ENCODE data around the gene SPAG16. TPM values are rescaled to one million over a fixed set of nuclear protein-coding genes. Genes with fewer than 3 reads are reported as not detected.

Gene SPAG16
- total RNA-seq, 1 experiment from 2014 or later = 17.3 TPM

DNA sequence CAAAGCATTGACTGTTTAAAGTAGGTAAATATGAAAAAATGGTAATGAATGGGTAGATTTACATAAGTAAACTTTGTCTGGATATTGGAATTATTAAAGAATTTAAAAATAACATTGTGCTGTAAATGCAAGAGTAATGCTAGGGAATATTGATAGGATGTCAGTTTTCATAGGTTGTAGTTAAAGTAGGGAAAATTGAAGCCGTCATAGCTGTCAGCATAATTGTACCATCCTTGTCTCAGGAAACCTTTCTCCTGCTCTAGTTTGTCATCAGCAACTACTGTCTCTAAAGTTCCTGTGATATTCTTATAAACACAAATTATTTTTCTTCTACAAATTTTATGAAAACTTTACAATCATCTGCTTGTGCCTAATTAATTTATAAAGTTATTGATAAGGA is 10.1 kb upstream of the SPAG16 start:
- H4K8ac ChIP-seq (replicated peaks; ENCODE audit: insufficient read length, low read depth, low read length) = no peak overlapping the region
- H3K4me1 ChIP-seq (ENCODE audit: insufficient read depth, low read length) = no peaks in the 10 kb centered on the region
- no peak overlapping the region for H3K27ac ChIP-seq (ENCODE audit: insufficient read length, low read depth, low read length)
- Mint-ChIP-seq H3K9me3 (peaks cover 14 to 15% of the 10 kb centered on the region in 2 experiments), H3K36me3 (ENCODE audit: insufficient read depth in 1 of 3, low read depth in 3 of 3) (peaks cover 6 to 9% (median 9%) of the 10 kb centered on the region in 3 experiments; a peak in 5 of 7 replicates), H3K27me3 (ENCODE audit: low read depth) (no peaks in the 10 kb centered on the region), H3K27ac (no peak overlapping the region), H3K4me3 (no peak overlapping the region), H3K4me1 (no peaks in the 10 kb centered on the region)
- H3K23me2 ChIP-seq (ENCODE audit: insufficient read length, low read depth, low read length, poor library complexity, severe bottlenecking) = no peaks in the 10 kb centered on the region
- H3K9me3 ChIP-seq (ENCODE audit: control insufficient read depth, low read depth, low read length) = peaks cover 5% of the 10 kb centered on the region
- no peak overlapping the region for H3T11ph ChIP-seq (ENCODE audit: low read length)
- no peak overlapping the region for H3K56ac ChIP-seq (ENCODE audit: insufficient read length, low read depth, low read length)
- H4K5ac ChIP-seq (ENCODE audit: insufficient read length, low read depth, low read length) = no peak overlapping the region
- no peaks in the 10 kb centered on the region for H3K27me3 ChIP-seq (ENCODE audit: insufficient read depth, low read length)
- H2BK20ac ChIP-seq (ENCODE audit: low read depth, low read length, poor library complexity, severe bottlenecking) = no peak overlapping the region
- TF ChIP-seq, protein P1, sequence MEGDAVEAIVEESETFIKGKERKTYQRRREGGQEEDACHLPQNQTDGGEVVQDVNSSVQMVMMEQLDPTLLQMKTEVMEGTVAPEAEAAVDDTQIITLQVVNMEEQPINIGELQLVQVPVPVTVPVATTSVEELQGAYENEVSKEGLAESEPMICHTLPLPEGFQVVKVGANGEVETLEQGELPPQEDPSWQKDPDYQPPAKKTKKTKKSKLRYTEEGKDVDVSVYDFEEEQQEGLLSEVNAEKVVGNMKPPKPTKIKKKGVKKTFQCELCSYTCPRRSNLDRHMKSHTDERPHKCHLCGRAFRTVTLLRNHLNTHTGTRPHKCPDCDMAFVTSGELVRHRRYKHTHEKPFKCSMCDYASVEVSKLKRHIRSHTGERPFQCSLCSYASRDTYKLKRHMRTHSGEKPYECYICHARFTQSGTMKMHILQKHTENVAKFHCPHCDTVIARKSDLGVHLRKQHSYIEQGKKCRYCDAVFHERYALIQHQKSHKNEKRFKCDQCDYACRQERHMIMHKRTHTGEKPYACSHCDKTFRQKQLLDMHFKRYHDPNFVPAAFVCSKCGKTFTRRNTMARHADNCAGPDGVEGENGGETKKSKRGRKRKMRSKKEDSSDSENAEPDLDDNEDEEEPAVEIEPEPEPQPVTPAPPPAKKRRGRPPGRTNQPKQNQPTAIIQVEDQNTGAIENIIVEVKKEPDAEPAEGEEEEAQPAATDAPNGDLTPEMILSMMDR (conservative IDR thresholded peaks at IDR 0.05) = no peak
- no peak overlapping the region for H2BK5ac ChIP-seq (ENCODE audit: insufficient read length, low read length)
- H2BK120ac ChIP-seq (ENCODE audit: low read depth, low read length, poor library complexity, severe bottlenecking) = no peak overlapping the region
- H3K79me2 ChIP-seq (ENCODE audit: insufficient read depth, low read length) = no peaks in the 10 kb centered on the region
- no CpG with 5 or more reads among the region's 1 CpG for WGBS (ENCODE audit: extremely low coverage, insufficient read length, low lambda C conversion rate)
- no peak overlapping the region for H2BK12ac ChIP-seq (ENCODE audit: insufficient read length, low read depth, low read length)
- H4K20me1 ChIP-seq (ENCODE audit: control insufficient read depth, insufficient read depth, insufficient read length) = no peaks in the 10 kb centered on the region
- H2BK15ac ChIP-seq (ENCODE audit: low read depth, low read length) = no peak overlapping the region
- no peak overlapping the region for H2AFZ ChIP-seq (ENCODE audit: low read length)
- H3K4me2 ChIP-seq (ENCODE audit: insufficient read depth, insufficient read length, low read length) = no peak overlapping the region
- no peak overlapping the region for H3K18ac ChIP-seq (ENCODE audit: insufficient read length, low read depth, low read length)
- H3K9ac ChIP-seq (ENCODE audit: extremely low read depth, insufficient read length, low read length) = no peak overlapping the region
- no peak overlapping the region for H3K23ac ChIP-seq (ENCODE audit: insufficient read length, low read depth, low read length)
- H3K14ac ChIP-seq (ENCODE audit: insufficient read depth, low read length) = no peak overlapping the region
- no peak overlapping the region for H4K91ac ChIP-seq (ENCODE audit: insufficient read length, low read depth, low read length)
- no peak for DNase-seq
- H3K79me1 ChIP-seq (ENCODE audit: insufficient read depth, low read depth, low read length, poor library complexity, severe bottlenecking) = no peaks in the 10 kb centered on the region
- H3K4ac ChIP-seq (ENCODE audit: low read depth, low read length) = no peak overlapping the region
- H2AK5ac ChIP-seq (ENCODE audit: insufficient read length, low read length) = no peak overlapping the region

Data from H9 (cell line).